Ovary (tissue), 9 donors: ENCODE results near the gene TMUB2. TPM values are rescaled to one million over a fixed set of nuclear protein-coding genes. Genes with fewer than 3 reads are reported as not detected.
"Not testable (repeated sequence)": the region's sequence is repeated elsewhere in the genome, so short reads cannot be mapped to it uniquely, and the experiment has no call there.

Experiments
- DNase-seq, 5 donors: peaks; one replicate each; pipeline ENCODE4 v3.0.0-alpha.2; 2019 to 2020
- H3K27ac ChIP-seq, 2 donors: fragments of 200-600 bp; one replicate each; pipeline versions ENCODE4 v1.5.1 to v1.8.0; 2019 to 2022
- H3K27me3 ChIP-seq: fragments of 200-600 bp; one replicate; pipeline ENCODE4 v1.8.0; 2022
- H3K36me3 ChIP-seq: fragments of 200-600 bp; sonication (generic); one replicate; pipeline ENCODE4 v1.5.1; 2019
- H3K4me1 ChIP-seq: one replicate; pipeline ENCODE4 v1.8.1; 2013; ENCODE audit warnings: mild to moderate bottlenecking, moderate library complexity; ENCODE audit not compliant: insufficient read depth
- H3K4me3 ChIP-seq: fragments of 200-600 bp; sonication (generic); one replicate; pipeline ENCODE4 v1.5.1; 2017
- H3K9me3 ChIP-seq, 2 donors: fragments of 200-600 bp in 1 of 2; sonication (generic) in 1 of 2; one replicate each; pipeline versions ENCODE4 v1.5.1 to v1.8.1; 2013 to 2019; ENCODE audit warnings: mild to moderate bottlenecking in 1 of 2, moderate library complexity in 1 of 2
- CTCF ChIP-seq, 3 donors: fragments of 450-650 bp in 2 of 3; fragments of 200-600 bp in 1 of 3; IDR thresholded peaks; one replicate each; pipeline versions ENCODE4 v1.5.1 to v1.8.0; 2016 to 2022; ENCODE audit warnings: antibody characterized with exemption in 3 of 3, mild to moderate bottlenecking in 1 of 3
- EP300 ChIP-seq: sonication (generic); formaldehyde crosslinking; IDR thresholded peaks from one replicate; pipeline ENCODE4 v1.6.1; 2017; ENCODE audit warnings: antibody characterized with exemption
- POLR2A ChIP-seq: fragments of 450-650 bp; IDR thresholded peaks from one replicate; pipeline ENCODE4 v1.6.1; 2017; ENCODE audit warnings: antibody characterized with exemption, mild to moderate bottlenecking, moderate library complexity
- WGBS, 3 donors: extraction: QIAGEN DNeasy Blood & Tissue Kit in 1 of 3; methylation state at CpG; one replicate each; pipeline versions ENCODE4 v1.1.5 to v1.1.7; 2013 to 2017; 5-methylcytosine and 5-hydroxymethylcytosine counted together
- intact Hi-C, 4 donors: fragments of 100-400 bp; cut with DNase I; formaldehyde crosslinking; loops; one replicate each; pipeline versions ENCODE4 v1.11.0 to v1.15.1; 2022 to 2023
- microRNA-seq, 3 donors: library from miRNA; unstranded; fragments of <30 nt; microRNA quantifications; one replicate each; pipeline versions ENCODE4 to v1.2.0, GENCODE V29; 2019 to 2020
- polyA plus RNA-seq, 2 donors: library from polyadenylated mRNA; stranded (reverse); fragments of 200-250 nt in 1 of 2; fragments of 350-450 nt in 1 of 2; fragmentation: Illumina TruSeq in 1 of 2; extraction: RNeasy Lipid Tissue Mini Kit (QIAGEN cat#74804) in 1 of 2; gene quantifications; one replicate each; pipeline ENCODE4 v1.2.3, GENCODE V29; 2013 to 2014
- small RNA-seq: library from RNA; depleted of rRNA; stranded (forward); fragments of <200 nt; gene quantifications from one replicate; pipeline ENCODE3, GENCODE V24; 2016
- total RNA-seq, 7 donors: library from RNA; depleted of rRNA in 2 of 7; stranded (reverse); fragments of >200 nt in 2 of 7; fragmentation: NEBNext Ultra II Directional in 3 of 7; extraction: Animal tissue kit (Norgen Biotek cat#: 25700) in 3 of 7; gene quantifications; one replicate each; pipeline versions ENCODE4 v1.1.0 to v1.2.4, GENCODE V29; 2016 to 2023
- donor health status: DM: no; HTN: no; CAD: no; lungs with moderate emphysema.
- donor health status: DM: no; HTN: no; CAD: no.
- donor health status: Bipolar disorder and iron deficiency.
- donor health status: DM: yes; HTN: yes; CAD: no.
- donor health status: DM: no; HTN: no; CAD: no.
- donor health status: DM: yes; HTN: yes; CAD: no.

TMUB2 gene
- total and polyA plus RNA-seq, 9 donors, result 18.7 to 37.0 (median 28.6) TPM

- Histone ChIP-seq H3K36me3 (no peaks in the 10 kb centered on the region), H3K9me3 (no peaks in the 10 kb centered on the region), H3K4me1 (no peaks in the 10 kb centered on the region), H3K27me3 (no peaks in the 10 kb centered on the region), H3K4me3 (no peak overlapping the region), H3K27ac (no peak overlapping the region)
- WGBS, 3 donors, result 60 to 66% (median 63%) methylated on average over 5 of the region's 5 CpGs
- no peak for DNase-seq
- intact Hi-C loops, result no loop called here
- no peak for TF ChIP-seq POLR2A
- no peak for TF ChIP-seq EP300
- TF ChIP-seq CTCF (IDR thresholded peaks at IDR 0.05), result no peak
These were observed 49.7 kb downstream of the TMUB2 start for GRCh38 chr17:44236444-44236991.

- H3K27me3 ChIP-seq, H3K4me1 ChIP-seq, H3K9me3 ChIP-seq, H3K4me3 ChIP-seq, H3K36me3 ChIP-seq, H3K27ac ChIP-seq, intact Hi-C loops, DNase-seq: not testable (repeated sequence)
- 91 to 93% (median 91%) methylated on average over 16 to 24 of the region's 28 CpGs for WGBS, 3 donors
These were observed 51.1 kb downstream of the TMUB2 start for GRCh38 chr17:44237886-44238285.

- no peak for DNase-seq
- no peaks in the 10 kb centered on the region for H3K9me3 ChIP-seq
- no peaks in the 10 kb centered on the region for H3K27me3 ChIP-seq
- H3K4me1 ChIP-seq, result no peaks in the 10 kb centered on the region
- TF ChIP-seq CTCF (IDR thresholded peaks at IDR 0.05) (no peak), POLR2A (no peak), EP300 (no peak)
- H3K27ac ChIP-seq, result no peak overlapping the region
- H3K36me3 ChIP-seq, result no peaks in the 10 kb centered on the region
- H3K4me3 ChIP-seq, result no peak overlapping the region
- 48 to 57% (median 57%) methylated on average over 6 of the region's 6 CpGs for WGBS, 3 donors
- intact Hi-C loops, result no loop called here
These were observed 54.4 kb downstream of the TMUB2 start for GRCh38 chr17:44241106-44241624.

Small RNAs within 50 kb of the gene (microRNA-seq; reads per million reads assigned to microRNA genes)
- gene MIR6782, result 0 to 0.32 (median 0) reads per million in 3 donors

Small RNAs within 50 kb of the gene (small RNA-seq; reads per million reads assigned to genes)
- not detected for gene MIR6782

Other genes starting within 250 kb of the TMUB2 start
- not detected for gene PPY, start 244.5 kb upstream of the TMUB2 start, total RNA-seq
- not detected for gene PPY, start 244.5 kb upstream of the TMUB2 start, polyA plus RNA-seq
- 1 to 10 TPM in 1 of 7 donors, under 1 TPM in 1, not detected in 5; 0.69 to 1.1 TPM for gene PYY, start 233.0 kb upstream of the TMUB2 start, total RNA-seq
- under 1 TPM in 1 of 2 donors, not detected in 1; 0.18 TPM for gene PYY, start 233.0 kb upstream of the TMUB2 start, polyA plus RNA-seq
- gene NAGS, start 182.3 kb upstream of the TMUB2 start, total RNA-seq, result 1 to 10 TPM in 5 of 7 donors, under 1 TPM in 2; 0.33 to 1.6 (median 1.3) TPM
- gene NAGS, start 182.3 kb upstream of the TMUB2 start, polyA plus RNA-seq, result 1 to 10 TPM in 1 of 2 donors, under 1 TPM in 1; 0.42 to 1.7 TPM
- gene TMEM101, start 172.0 kb upstream of the TMUB2 start, total RNA-seq, result 10 to 100 TPM; 19.9 to 35.3 (median 23.5) TPM
- 10 to 100 TPM; 20.5 to 32.3 TPM for gene TMEM101, start 172.0 kb upstream of the TMUB2 start, polyA plus RNA-seq
- 10 to 100 TPM; 21.3 to 54.6 (median 37.1) TPM for gene LSM12, start 120.3 kb upstream of the TMUB2 start, total RNA-seq
- 10 to 100 TPM; 17.1 to 29.2 TPM for gene LSM12, start 120.3 kb upstream of the TMUB2 start, polyA plus RNA-seq
- 10 to 100 TPM; 14.4 to 56.7 (median 36.2) TPM for gene G6PC3, start 116.2 kb upstream of the TMUB2 start, total RNA-seq
- 10 to 100 TPM; 37.1 to 49.1 TPM for gene G6PC3, start 116.2 kb upstream of the TMUB2 start, polyA plus RNA-seq
- 10 to 100 TPM; 35.1 to 97.6 (median 67.2) TPM for gene HDAC5, start 63.3 kb upstream of the TMUB2 start, total RNA-seq
- 10 to 100 TPM; 11.4 to 75.8 TPM for gene HDAC5, start 63.3 kb upstream of the TMUB2 start, polyA plus RNA-seq
- gene HROB, start 45.0 kb upstream of the TMUB2 start, total RNA-seq, result 1 to 10 TPM in 3 of 7 donors, under 1 TPM in 4; 0.86 to 6.3 (median 0.97) TPM
- 1 to 10 TPM; 1.0 TPM for gene HROB, start 45.0 kb upstream of the TMUB2 start, polyA plus RNA-seq
- 1 to 10 TPM in 3 of 7 donors, under 1 TPM in 3, not detected in 1; 0.24 to 1.8 (median 0.98) TPM for gene ASB16, start 16.3 kb upstream of the TMUB2 start, total RNA-seq
- gene ASB16, start 16.3 kb upstream of the TMUB2 start, polyA plus RNA-seq, result 1 to 10 TPM in 1 of 2 donors, under 1 TPM in 1; 0.10 to 1.3 TPM
- 10 to 100 TPM; 25.3 to 97.4 (median 72.6) TPM for gene ATXN7L3, start 12.9 kb downstream of the TMUB2 start, total RNA-seq
- gene ATXN7L3, start 12.9 kb downstream of the TMUB2 start, polyA plus RNA-seq, result 10 to 100 TPM; 33.6 to 45.1 TPM
- 100 to 1,000 TPM in 1 of 7 donors, 10 to 100 TPM in 6; 29.6 to 128 (median 81.5) TPM for gene UBTF, start 32.7 kb downstream of the TMUB2 start, total RNA-seq
- 10 to 100 TPM; 44.1 to 85.1 TPM for gene UBTF, start 32.7 kb downstream of the TMUB2 start, polyA plus RNA-seq
- 1 to 10 TPM in 1 of 7 donors, under 1 TPM in 3, not detected in 3; 0.08 to 3.2 (median 0.35) TPM for gene SLC4A1, start 81.2 kb downstream of the TMUB2 start, total RNA-seq
- gene SLC4A1, start 81.2 kb downstream of the TMUB2 start, polyA plus RNA-seq, result not detected
- gene RUNDC3A, start 121.6 kb downstream of the TMUB2 start, total RNA-seq, result 1 to 10 TPM in 3 of 7 donors, under 1 TPM in 4; 0.24 to 5.4 (median 0.69) TPM
- 1 to 10 TPM; 1.9 to 2.1 TPM for gene RUNDC3A, start 121.6 kb downstream of the TMUB2 start, polyA plus RNA-seq
- 100 to 1,000 TPM in 1 of 7 donors, 10 to 100 TPM in 6; 47.7 to 111 (median 64.0) TPM for gene SLC25A39, start 137.9 kb downstream of the TMUB2 start, total RNA-seq
- gene SLC25A39, start 137.9 kb downstream of the TMUB2 start, polyA plus RNA-seq, result 10 to 100 TPM; 15.9 to 46.1 TPM
- gene GRN, start 158.3 kb downstream of the TMUB2 start, total RNA-seq, result 100 to 1,000 TPM in 4 of 7 donors, 10 to 100 TPM in 3; 79.7 to 173 (median 112) TPM
- gene GRN, start 158.3 kb downstream of the TMUB2 start, polyA plus RNA-seq, result 10 to 100 TPM; 70.6 to 86.5 TPM
- 10 to 100 TPM in 6 of 7 donors, 1 to 10 TPM in 1; 8.5 to 23.7 (median 11.5) TPM for gene FAM171A2, start 176.9 kb downstream of the TMUB2 start, total RNA-seq
- 1 to 10 TPM in 1 of 2 donors, under 1 TPM in 1; 0.17 to 3.6 TPM for gene FAM171A2, start 176.9 kb downstream of the TMUB2 start, polyA plus RNA-seq
- gene ITGA2B, start 202.7 kb downstream of the TMUB2 start, total RNA-seq, result 1 to 10 TPM in 6 of 7 donors, under 1 TPM in 1; 0.60 to 5.2 (median 2.2) TPM
- gene ITGA2B, start 202.7 kb downstream of the TMUB2 start, polyA plus RNA-seq, result 1 to 10 TPM in 1 of 2 donors, under 1 TPM in 1; 0.88 to 1.6 TPM